ENCODE results near the gene BMX.

Gene BMX

GRCh38 chrX:15500497-15500966 lies at the start of gene BMX:
Gene BMX (plus strand): TSS chrX:15500807. CDS start chrX:15508354, 7,547 bp downstream.
- DNase-seq (ENCODE audit: low read depth in 1 of 2, low spot score in 1 of 2) = no peak

GRCh38 chrX:15451913-15452312 lies 48.7 kb upstream of the BMX start:
- no peak for DNase-seq (ENCODE audit: low read depth in 1 of 2, low spot score in 1 of 2)

GRCh38 chrX:15464704-15465103 lies 35.9 kb upstream of the BMX start:
- no peak for DNase-seq (ENCODE audit: low read depth in 1 of 2, low spot score in 1 of 2)

- DNase-seq (ENCODE audit: low read depth in 1 of 2, low spot score in 1 of 2) = no peak
Observed at GRCh38 chrX:15465347-15465746, 35.3 kb upstream of the BMX start.

- no peak for DNase-seq (ENCODE audit: low read depth in 1 of 2, low spot score in 1 of 2)
Observed at GRCh38 chrX:15465896-15466651, 34.5 kb upstream of the BMX start.

- no peak for DNase-seq (ENCODE audit: low read depth in 1 of 2, low spot score in 1 of 2)
Observed at GRCh38 chrX:15468036-15468435, 32.6 kb upstream of the BMX start.

- DNase-seq (ENCODE audit: low read depth in 1 of 2, low spot score in 1 of 2) = no peak
Observed at GRCh38 chrX:15469613-15470012, 31.0 kb upstream of the BMX start.

- DNase-seq (ENCODE audit: low read depth in 1 of 2, low spot score in 1 of 2) = peak in 1 of 2 donors; percentile 35
Observed at GRCh38 chrX:15471028-15471427, 29.6 kb upstream of the BMX start.

- no peak for DNase-seq (ENCODE audit: low read depth in 1 of 2, low spot score in 1 of 2)
Observed at GRCh38 chrX:15472531-15472930, 28.1 kb upstream of the BMX start.

- DNase-seq (ENCODE audit: low read depth in 1 of 2, low spot score in 1 of 2) = no peak
Observed at GRCh38 chrX:15474028-15474427, 26.6 kb upstream of the BMX start.

GRCh38 chrX:15475021-15475420 lies 25.6 kb upstream of the BMX start:
- DNase-seq (ENCODE audit: low read depth in 1 of 2, low spot score in 1 of 2) = no peak

GRCh38 chrX:15475486-15475885 lies 25.1 kb upstream of the BMX start:
- DNase-seq (ENCODE audit: low read depth in 1 of 2, low spot score in 1 of 2) = no peak

- no peak for DNase-seq (ENCODE audit: low read depth in 1 of 2, low spot score in 1 of 2)
Observed at GRCh38 chrX:15483891-15484290, 16.7 kb upstream of the BMX start.

- DNase-seq (ENCODE audit: low read depth in 1 of 2, low spot score in 1 of 2) = no peak
Observed at GRCh38 chrX:15492469-15492868, 8.1 kb upstream of the BMX start.

GRCh38 chrX:15493118-15493962 lies 7.3 kb upstream of the BMX start, which contains the start of gene PIR:
Gene PIR (minus strand): TSS chrX:15493333. CDS start chrX:15491257, 2,076 bp downstream.
- DNase-seq (ENCODE audit: low read depth in 1 of 2, low spot score in 1 of 2) = peak; percentile 3 to 25

GRCh38 chrX:15495801-15496200 lies 4.8 kb upstream of the BMX start:
- DNase-seq (ENCODE audit: low read depth in 1 of 2, low spot score in 1 of 2) = no peak

GRCh38 chrX:15496824-15497223 lies 3.8 kb upstream of the BMX start:
- no peak for DNase-seq (ENCODE audit: low read depth in 1 of 2, low spot score in 1 of 2)

GRCh38 chrX:15497865-15498264 lies 2.7 kb upstream of the BMX start:
- DNase-seq (ENCODE audit: low read depth in 1 of 2, low spot score in 1 of 2) = peak; percentile 3 to 8

- no peak for DNase-seq (ENCODE audit: low read depth in 1 of 2, low spot score in 1 of 2)
Observed at GRCh38 chrX:15498741-15499140, 1.9 kb upstream of the BMX start.

- no peak for DNase-seq (ENCODE audit: low read depth in 1 of 2, low spot score in 1 of 2)
Observed at GRCh38 chrX:15499976-15500375, 631 bp upstream of the BMX start.

GRCh38 chrX:15501506-15501905 lies 899 bp downstream of the BMX start:
- DNase-seq (ENCODE audit: low read depth in 1 of 2, low spot score in 1 of 2) = no peak

GRCh38 chrX:15504661-15505060 lies 4.1 kb downstream of the BMX start:
- DNase-seq (ENCODE audit: low read depth in 1 of 2, low spot score in 1 of 2) = no peak
